K562 (cell line): ENCODE measurements around the gene RMC1.

Source experiments
- CHD7 ChIP-seq: fragments of 200-600 bp; sonication (generic); IDR thresholded peaks from one replicate; pipeline ENCODE4 v1.6.1; 2012; ENCODE audit warnings: mild to moderate bottlenecking, low read depth, low read length, inconsistent platforms
- CREB1 ChIP-seq, 2 experiments: sonication (generic) in 1 of 2; formaldehyde crosslinking in 1 of 2; IDR thresholded peaks; 2 replicates each; pipeline versions ENCODE4 v1.6.1 to v1.8.0; 2012 to 2022; ENCODE audit warnings: inconsistent platforms in 1 of 2, mild to moderate bottlenecking in 1 of 2, missing genetic modification reagents in 1 of 2, moderate library complexity in 1 of 2
- CTCF ChIP-seq, 3 experiments: IDR thresholded peaks in 2 of 3; conservative IDR thresholded peaks in 1 of 3; 2 replicates each; pipeline ENCODE4 v1.5.1; 2011 to 2012; ENCODE audit warnings: low read length in 3 of 3, mild to moderate bottlenecking in 3 of 3, control low read depth in 2 of 3, improper control_type of control experiment in 1 of 3, inconsistent platforms in 1 of 3, low read depth in 1 of 3, mixed read lengths in 1 of 3, moderate library complexity in 1 of 3; ENCODE audit not compliant: insufficient read depth in 2 of 3
- EP300 ChIP-seq: IDR thresholded peaks from 2 replicates; pipeline ENCODE4 v1.6.1; 2012; ENCODE audit warnings: low read length, improper control_type of control experiment
- EZH2 ChIP-seq: IDR thresholded peaks from 2 replicates; pipeline ENCODE4 v1.6.1; 2012; ENCODE audit warnings: low read depth, mild to moderate bottlenecking, inconsistent platforms, low read length, borderline replicate concordance
- JUNB ChIP-seq: fragments of 450-650 bp; formaldehyde crosslinking; conservative IDR thresholded peaks from 2 replicates; pipeline ENCODE4 v1.4.0; 2020; ENCODE audit warnings: mild to moderate bottlenecking
- NFIC ChIP-seq: fragments of 450-650 bp; IDR thresholded peaks from 2 replicates; pipeline ENCODE4 v1.6.1; 2017; ENCODE audit warnings: mild to moderate bottlenecking, inconsistent platforms
- NR2C1 ChIP-seq, 2 experiments: fragments of 450-650 bp; IDR thresholded peaks; 2 replicates each; pipeline ENCODE4 v1.6.1; 2017; ENCODE audit warnings: mild to moderate bottlenecking in 2 of 2, antibody characterized with exemption in 1 of 2, inconsistent platforms in 1 of 2, missing compliant biosample characterization in 1 of 2, missing genetic modification characterization in 1 of 2
- NR3C1 ChIP-seq: sonication (generic); formaldehyde crosslinking; IDR thresholded peaks from 2 replicates; pipeline ENCODE4 v1.8.1; 2022; ENCODE audit warnings: missing genetic modification reagents
- POLR2AphosphoS5 ChIP-seq: IDR thresholded peaks from 2 replicates; pipeline ENCODE4 v1.6.1; 2011; ENCODE audit warnings: mild to moderate bottlenecking, low read depth, low read length, moderate library complexity; ENCODE audit not compliant: control insufficient read depth, insufficient read depth
- SNRNP70 ChIP-seq: fragments of 200-400 bp; formaldehyde crosslinking; optimal IDR thresholded peaks from 2 replicates; pipeline ENCODE3; 2017; ENCODE audit warnings: low read depth, low read length
- STAG1 ChIP-seq: sonication (generic); formaldehyde crosslinking; IDR thresholded peaks from 2 replicates; pipeline ENCODE4 v1.5.0; 2020; ENCODE audit warnings: missing genetic modification reagents, borderline replicate concordance
- ZNF449 ChIP-seq: fragments of 250-450 bp; sonication (Bioruptor Pico); IDR thresholded peaks from 2 replicates; pipeline ENCODE4 v1.8.0; 2022; ENCODE audit warnings: moderate library complexity, mild to moderate bottlenecking, inconsistent platforms

GRCh38 chr18:23502516-23503037 lies 734 bp upstream of the RMC1 start:
- TF ChIP-seq EP300 (no peak), STAG1 (CRISPR knock-in tag) (no peak), NR3C1 (CRISPR knock-in tag) (no peak), CHD7 (no peak), POLR2AphosphoS5 (no peak), EZH2 (no peak), NR2C1 (IDR thresholded peaks at IDR 0.05) (no peak), NR2C1 (tag; IDR thresholded peaks at IDR 0.05) (no peak), NFIC (no peak), CTCF (IDR thresholded peaks at IDR 0.05 in 2 of 3, conservative IDR thresholded peaks at IDR 0.05 in 1 of 3; ENCODE audit: insufficient read depth in 2 of 3, low read depth in 1 of 3, low read length in 3 of 3) (no peak), JUNB (no peak), SNRNP70 (no peak), ZNF449 (no peak), CREB1 (IDR thresholded peaks at IDR 0.05) (no peak), CREB1 (CRISPR knock-in tag; IDR thresholded peaks at IDR 0.05) (no peak)
